ENCODE results near the gene SNAP29.

DNA sequence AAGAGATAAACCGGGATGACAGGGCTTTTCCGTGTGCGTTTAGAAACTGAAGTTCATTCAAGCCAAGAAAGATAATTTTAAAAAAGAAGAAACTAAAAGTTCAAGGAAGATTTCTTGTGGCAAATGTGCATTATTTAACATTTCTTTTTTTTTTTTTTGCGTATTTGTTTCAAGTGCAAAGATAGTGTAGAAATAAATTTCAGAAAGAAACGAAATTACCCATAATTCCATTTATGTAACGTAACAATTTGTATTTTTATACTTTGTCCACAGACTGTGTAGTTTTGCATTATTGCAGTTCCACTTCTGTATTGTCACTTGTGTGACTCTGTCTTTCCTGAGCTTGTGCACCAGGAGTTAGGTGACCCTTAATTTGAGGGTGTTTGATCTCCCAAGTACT is 24.0 kb downstream of the SNAP29 start:
- TF ChIP-seq EZH2 (optimal IDR thresholded peaks at IDR 0.05; ENCODE audit: low read depth, low read length) (no peak), EZH2phosphoT487 (IDR thresholded peaks at IDR 0.05; ENCODE audit: low read length) (no peak)
- TF ChIP-seq, protein P1, sequence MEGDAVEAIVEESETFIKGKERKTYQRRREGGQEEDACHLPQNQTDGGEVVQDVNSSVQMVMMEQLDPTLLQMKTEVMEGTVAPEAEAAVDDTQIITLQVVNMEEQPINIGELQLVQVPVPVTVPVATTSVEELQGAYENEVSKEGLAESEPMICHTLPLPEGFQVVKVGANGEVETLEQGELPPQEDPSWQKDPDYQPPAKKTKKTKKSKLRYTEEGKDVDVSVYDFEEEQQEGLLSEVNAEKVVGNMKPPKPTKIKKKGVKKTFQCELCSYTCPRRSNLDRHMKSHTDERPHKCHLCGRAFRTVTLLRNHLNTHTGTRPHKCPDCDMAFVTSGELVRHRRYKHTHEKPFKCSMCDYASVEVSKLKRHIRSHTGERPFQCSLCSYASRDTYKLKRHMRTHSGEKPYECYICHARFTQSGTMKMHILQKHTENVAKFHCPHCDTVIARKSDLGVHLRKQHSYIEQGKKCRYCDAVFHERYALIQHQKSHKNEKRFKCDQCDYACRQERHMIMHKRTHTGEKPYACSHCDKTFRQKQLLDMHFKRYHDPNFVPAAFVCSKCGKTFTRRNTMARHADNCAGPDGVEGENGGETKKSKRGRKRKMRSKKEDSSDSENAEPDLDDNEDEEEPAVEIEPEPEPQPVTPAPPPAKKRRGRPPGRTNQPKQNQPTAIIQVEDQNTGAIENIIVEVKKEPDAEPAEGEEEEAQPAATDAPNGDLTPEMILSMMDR (IDR thresholded peaks at IDR 0.05; ENCODE audit: low read length), result no peak

Measured in MM.1S (cell line).